OCI-LY7 (cell line): Measurements from ENCODE around the gene AATK. TPM values are rescaled to one million over a fixed set of nuclear protein-coding genes. Genes with fewer than 3 reads are reported as not detected.

Source experiments
- BruUV-seq: library from RNA; stranded (reverse); fragments of 400-500 nt; replicated peaks from 2 replicates; lab custom pipeline; 2021; lab: Mats Ljungman, UMichigan
- CTCF ChIA-PET: fragments of 300-600 bp; sonication (Branson Sonifier 250); formaldehyde crosslinking; loops from one replicate; lab custom pipeline; 2022; ENCODE audit warnings: antibody characterized with exemption; ENCODE audit not compliant: unreplicated experiment; lab: Charles Lee
- POLR2A ChIA-PET: fragments of 300-600 bp; sonication (Branson Sonifier 250); formaldehyde crosslinking; loops from one replicate; lab custom pipeline; 2022; ENCODE audit warnings: antibody characterized with exemption; lab: Charles Lee
- DNase-seq: peaks from one replicate; pipeline ENCODE4 v3.0.0-alpha.2; 2015; ENCODE audit warnings: low spot score
- H2AFZ ChIP-seq: fragments of 200-600 bp; sonication (generic), shearing (Covaris generic); 2 replicates; pipeline ENCODE4 v1.6.1; 2014; ENCODE audit warnings: mild to moderate bottlenecking, antibody characterized with exemption, low read length, moderate library complexity
- H3K27ac ChIP-seq: fragments of 200-600 bp; sonication (generic); 2 replicates; pipeline ENCODE4 v1.5.1; 2014; ENCODE audit warnings: mixed run types, low read depth, mild to moderate bottlenecking, moderate library complexity, low read length, inconsistent platforms; ENCODE audit not compliant: poor library complexity, severe bottlenecking
- H3K36me3 ChIP-seq: fragments of 200-600 bp; sonication (generic); 2 replicates; pipeline ENCODE4 v1.6.1; 2014; ENCODE audit warnings: mild to moderate bottlenecking, antibody characterized with exemption, low read length, moderate library complexity, mixed read lengths; ENCODE audit not compliant: insufficient read depth
- H3K4me1 ChIP-seq: fragments of 200-600 bp; sonication (generic); 2 replicates; pipeline ENCODE4 v1.5.1; 2014; ENCODE audit warnings: mild to moderate bottlenecking, low read length; ENCODE audit not compliant: insufficient read depth, poor library complexity, severe bottlenecking
- H3K4me2 ChIP-seq: fragments of 200-600 bp; sonication (generic); 2 replicates; pipeline ENCODE4 v1.6.1; 2014; ENCODE audit warnings: mild to moderate bottlenecking, low read length
- H3K4me3 ChIP-seq: fragments of 200-600 bp; sonication (generic); 2 replicates; pipeline ENCODE4 v1.5.1; 2014; ENCODE audit warnings: mild to moderate bottlenecking, low read depth, low read length; ENCODE audit not compliant: poor library complexity, severe bottlenecking
- H3K79me2 ChIP-seq: fragments of 200-600 bp; sonication (generic); 2 replicates; pipeline ENCODE4 v1.6.1; 2016; ENCODE audit warnings: low read depth, mild to moderate bottlenecking, low read length, moderate library complexity, mixed read lengths; ENCODE audit not compliant: insufficient read depth
- H3K9me2 ChIP-seq: fragments of 200-600 bp; sonication (generic); 2 replicates; pipeline ENCODE4 v1.6.1; 2016; ENCODE audit warnings: mild to moderate bottlenecking, low read length, mixed read lengths; ENCODE audit not compliant: insufficient read depth
- H3K9me3 ChIP-seq: fragments of 200-600 bp; sonication (generic); 2 replicates; pipeline ENCODE4 v1.6.1; 2014; ENCODE audit warnings: mild to moderate bottlenecking, mixed run types, low read length, mixed read lengths
- H4K20me1 ChIP-seq: fragments of 200-600 bp; sonication (generic); 2 replicates; pipeline ENCODE4 v1.6.1; 2014; ENCODE audit warnings: mild to moderate bottlenecking, antibody characterized with exemption, low read length, moderate library complexity, mixed read lengths; ENCODE audit not compliant: insufficient read depth
- EZH2phosphoT487 ChIP-seq: fragments of 200-600 bp; sonication (generic); IDR thresholded peaks from 2 replicates; pipeline ENCODE4 v1.6.1; 2018; ENCODE audit warnings: low read depth, borderline replicate concordance, mild to moderate bottlenecking, mixed run types, antibody characterized with exemption, low read length, moderate library complexity, mixed read lengths
- intact Hi-C: fragments of 100-400 bp; cut with micrococcal nuclease; formaldehyde crosslinking; loops from one replicate; pipeline ENCODE4 v1.10.0; 2022; ENCODE audit not compliant: unreplicated experiment
- total RNA-seq, 2 experiments: library from RNA; depleted of rRNA in 1 of 2; stranded (reverse); fragments of >200 nt in 1 of 2; shearing (Covaris generic) in 1 of 2; gene quantifications; 2 replicates each; pipeline ENCODE4 v1.2.3, GENCODE V29; 2014 to 2022
- TF ChIP-seq, protein P1 (sequence below): fragments of 200-600 bp; sonication (generic); conservative IDR thresholded peaks from 2 replicates; pipeline ENCODE4 v1.5.1; 2014; ENCODE audit warnings: mild to moderate bottlenecking, antibody characterized with exemption, low read length, moderate library complexity, mixed read lengths

AATK gene
- total RNA-seq, 2 experiments from 2014 or later, result 0.03 TPM; not detected in 1

DNA sequence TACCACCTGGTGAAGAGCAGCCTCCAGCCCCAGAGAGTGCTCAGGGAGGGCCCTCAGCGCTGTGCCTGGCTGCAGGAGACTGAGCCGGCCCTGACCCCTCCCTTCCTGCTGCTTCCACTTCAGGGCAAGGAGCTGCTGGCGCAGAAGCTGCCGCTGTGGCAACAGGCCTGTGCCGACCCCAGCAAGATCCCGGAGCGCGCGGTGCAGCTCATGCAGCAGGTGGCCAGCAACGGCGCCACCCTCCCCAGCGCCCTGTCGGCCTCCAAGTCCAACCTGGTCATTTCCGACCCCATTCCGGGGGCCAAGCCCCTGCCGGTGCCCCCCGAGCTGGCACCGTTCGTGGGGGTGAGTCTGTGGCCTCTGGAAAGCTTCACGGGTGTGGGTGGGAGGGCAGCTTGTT, 62.6 kb downstream of the AATK start:
- no peak overlapping the region for H2AFZ ChIP-seq
- no peaks in the 10 kb centered on the region for H3K9me3 ChIP-seq
- no peak overlapping the region for H3K4me3 ChIP-seq
- intact Hi-C loops, result loop anchor here (5.0 kb wide), 1 partner anchor 61 kb away; no protein-coding TSS in a partner anchor
- H4K20me1 ChIP-seq, result no peaks in the 10 kb centered on the region
- H3K4me2 ChIP-seq, result no peak overlapping the region
- POLR2A ChIA-PET, result no interaction called here
- H3K27ac ChIP-seq, result no peak overlapping the region
- BruUV-seq, result no TSS peak
- no peaks in the 10 kb centered on the region for H3K36me3 ChIP-seq
- TF ChIP-seq, protein P1, sequence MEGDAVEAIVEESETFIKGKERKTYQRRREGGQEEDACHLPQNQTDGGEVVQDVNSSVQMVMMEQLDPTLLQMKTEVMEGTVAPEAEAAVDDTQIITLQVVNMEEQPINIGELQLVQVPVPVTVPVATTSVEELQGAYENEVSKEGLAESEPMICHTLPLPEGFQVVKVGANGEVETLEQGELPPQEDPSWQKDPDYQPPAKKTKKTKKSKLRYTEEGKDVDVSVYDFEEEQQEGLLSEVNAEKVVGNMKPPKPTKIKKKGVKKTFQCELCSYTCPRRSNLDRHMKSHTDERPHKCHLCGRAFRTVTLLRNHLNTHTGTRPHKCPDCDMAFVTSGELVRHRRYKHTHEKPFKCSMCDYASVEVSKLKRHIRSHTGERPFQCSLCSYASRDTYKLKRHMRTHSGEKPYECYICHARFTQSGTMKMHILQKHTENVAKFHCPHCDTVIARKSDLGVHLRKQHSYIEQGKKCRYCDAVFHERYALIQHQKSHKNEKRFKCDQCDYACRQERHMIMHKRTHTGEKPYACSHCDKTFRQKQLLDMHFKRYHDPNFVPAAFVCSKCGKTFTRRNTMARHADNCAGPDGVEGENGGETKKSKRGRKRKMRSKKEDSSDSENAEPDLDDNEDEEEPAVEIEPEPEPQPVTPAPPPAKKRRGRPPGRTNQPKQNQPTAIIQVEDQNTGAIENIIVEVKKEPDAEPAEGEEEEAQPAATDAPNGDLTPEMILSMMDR, result no peak
- no peak for TF ChIP-seq EZH2phosphoT487
- DNase-seq, result no peak
- CTCF ChIA-PET, result no interaction called here
- H3K79me2 ChIP-seq, result no peaks in the 10 kb centered on the region
- no peaks in the 10 kb centered on the region for H3K9me2 ChIP-seq
- H3K4me1 ChIP-seq, result peaks cover 9% of the 10 kb centered on the region

DNA sequence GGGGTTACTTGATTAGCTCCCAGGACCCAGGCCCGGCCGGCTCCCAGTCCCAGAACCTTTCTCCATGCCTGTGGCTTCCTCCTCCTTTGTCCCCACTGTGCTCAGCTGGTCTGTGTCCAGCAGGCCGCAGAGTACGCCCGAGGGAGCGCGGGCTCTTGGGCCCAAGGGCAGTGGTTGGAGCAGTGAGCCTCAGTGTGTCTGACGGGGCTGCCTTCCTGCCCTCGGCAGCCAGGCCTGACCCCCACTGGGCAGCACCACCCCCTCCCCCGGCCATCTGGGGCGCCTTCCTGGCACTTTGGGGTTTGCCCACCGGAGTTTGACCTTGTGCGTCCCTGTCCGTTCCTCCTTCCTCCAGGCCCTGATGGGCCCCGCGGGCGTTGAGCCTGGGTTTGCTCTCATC, 63.2 kb downstream of the AATK start:
- TF ChIP-seq, protein P1, result no peak
- TF ChIP-seq EZH2phosphoT487, result no peak
- no TSS peak for BruUV-seq
- Histone ChIP-seq H2AFZ (no peak overlapping the region), H3K36me3 (no peaks in the 10 kb centered on the region), H4K20me1 (no peaks in the 10 kb centered on the region), H3K4me3 (no peak overlapping the region), H3K9me3 (no peaks in the 10 kb centered on the region), H3K4me2 (no peak overlapping the region), H3K27ac (no peak overlapping the region), H3K79me2 (no peaks in the 10 kb centered on the region), H3K9me2 (no peaks in the 10 kb centered on the region), H3K4me1 (peaks cover 7% of the 10 kb centered on the region)
- intact Hi-C loops, result loop anchor here (5.0 kb wide), 1 partner anchor 61 kb away; no protein-coding TSS in a partner anchor
- ChIA-PET CTCF (no interaction called here), POLR2A (no interaction called here)
- DNase-seq, result no peak

DNA sequence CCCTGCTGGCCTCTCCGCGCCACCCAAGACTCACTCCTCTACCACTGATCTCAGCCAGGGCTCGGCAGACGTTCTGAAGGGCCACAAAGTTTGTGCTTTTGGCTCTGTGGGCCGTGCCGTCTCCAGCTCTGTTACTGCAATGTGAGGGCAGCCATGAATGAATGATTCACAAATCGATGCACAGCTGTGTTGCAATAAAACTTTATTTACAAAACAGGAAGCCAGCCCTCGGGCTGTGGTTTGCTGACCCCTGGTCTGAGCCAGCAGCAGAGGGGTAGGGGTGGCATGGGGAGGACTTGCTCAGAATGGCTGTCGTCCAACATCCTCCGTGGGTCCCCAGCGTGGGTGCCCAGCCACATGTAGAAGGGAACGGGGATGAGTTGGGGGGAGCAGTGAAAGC, 63.7 kb downstream of the AATK start:
- peaks cover 4% of the 10 kb centered on the region for H3K4me1 ChIP-seq
- CTCF ChIA-PET, result interaction anchor here (0.6 kb wide), 1 partner anchor 194 kb away, joined by 3 read pairs; no protein-coding TSS in a partner anchor

More for the DNA sequence above, 63.7 kb downstream of the AATK start:
- Histone ChIP-seq H2AFZ (peak overlapping the region; percentile 1; the same call in 1 of the 2 replicates), H3K4me2 (no peak overlapping the region), H3K4me3 (no peak overlapping the region), H3K9me2 (no peaks in the 10 kb centered on the region), H3K79me2 (no peaks in the 10 kb centered on the region), H3K27ac (no peak overlapping the region), H3K36me3 (no peaks in the 10 kb centered on the region), H4K20me1 (no peaks in the 10 kb centered on the region), H3K9me3 (no peaks in the 10 kb centered on the region)
- intact Hi-C loops, result loop anchor here (5.0 kb wide), 1 partner anchor 60 kb away; no protein-coding TSS in a partner anchor
- POLR2A ChIA-PET, result no interaction called here
- no peak for DNase-seq
- BruUV-seq, result no TSS peak
- TF ChIP-seq EZH2phosphoT487, result no peak
- TF ChIP-seq, protein P1, result no peak
